Measurements from ENCODE around the gene CLCA2. TPM values are rescaled to one million over a fixed set of nuclear protein-coding genes. Genes with fewer than 3 reads are reported as not detected.

Gene CLCA2
- total RNA-seq, 4 donors from 2014 or later: 49.3 to 147 (median 112) TPM

DNA sequence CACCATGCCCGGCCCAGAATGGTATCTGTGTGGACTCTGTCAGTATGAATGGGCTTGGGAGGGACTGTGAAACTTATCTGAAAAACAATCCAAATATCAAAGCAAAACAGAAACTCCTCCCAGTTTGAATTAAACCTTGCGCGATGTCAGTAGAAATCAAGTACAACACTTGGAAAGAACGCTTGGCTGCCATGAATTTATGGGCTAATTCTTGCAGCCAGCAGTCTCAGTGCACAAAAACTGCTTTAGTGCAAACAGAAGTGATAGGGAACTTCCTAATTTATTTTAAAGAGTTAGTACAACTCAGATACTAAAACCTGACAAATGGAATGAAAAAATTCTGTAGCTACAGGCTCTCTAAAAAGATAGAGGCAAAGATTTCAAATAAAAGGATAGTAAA, 53.3 kb downstream of the CLCA2 start:
- Histone ChIP-seq H3K9me3 (no peaks in the 10 kb centered on the region), H3K4me1 (no peaks in the 10 kb centered on the region), H3K27me3 (no peaks in the 10 kb centered on the region), H3K4me3 (no peak overlapping the region), H3K36me3 (no peaks in the 10 kb centered on the region), H3K27ac (no peak overlapping the region)
- WGBS: 66% methylated on average over 4 of the region's 4 CpGs
- TF ChIP-seq POLR2A (IDR thresholded peaks at IDR 0.05) (no peak), POLR2AphosphoS5 (IDR thresholded peaks at IDR 0.05) (no peak), EP300 (IDR thresholded peaks at IDR 0.05) (no peak)
- TF ChIP-seq, protein P1, sequence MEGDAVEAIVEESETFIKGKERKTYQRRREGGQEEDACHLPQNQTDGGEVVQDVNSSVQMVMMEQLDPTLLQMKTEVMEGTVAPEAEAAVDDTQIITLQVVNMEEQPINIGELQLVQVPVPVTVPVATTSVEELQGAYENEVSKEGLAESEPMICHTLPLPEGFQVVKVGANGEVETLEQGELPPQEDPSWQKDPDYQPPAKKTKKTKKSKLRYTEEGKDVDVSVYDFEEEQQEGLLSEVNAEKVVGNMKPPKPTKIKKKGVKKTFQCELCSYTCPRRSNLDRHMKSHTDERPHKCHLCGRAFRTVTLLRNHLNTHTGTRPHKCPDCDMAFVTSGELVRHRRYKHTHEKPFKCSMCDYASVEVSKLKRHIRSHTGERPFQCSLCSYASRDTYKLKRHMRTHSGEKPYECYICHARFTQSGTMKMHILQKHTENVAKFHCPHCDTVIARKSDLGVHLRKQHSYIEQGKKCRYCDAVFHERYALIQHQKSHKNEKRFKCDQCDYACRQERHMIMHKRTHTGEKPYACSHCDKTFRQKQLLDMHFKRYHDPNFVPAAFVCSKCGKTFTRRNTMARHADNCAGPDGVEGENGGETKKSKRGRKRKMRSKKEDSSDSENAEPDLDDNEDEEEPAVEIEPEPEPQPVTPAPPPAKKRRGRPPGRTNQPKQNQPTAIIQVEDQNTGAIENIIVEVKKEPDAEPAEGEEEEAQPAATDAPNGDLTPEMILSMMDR (IDR thresholded peaks at IDR 0.05): no peak
- DNase-seq (ENCODE audit: low spot score in 2 of 2): no peak

DNA sequence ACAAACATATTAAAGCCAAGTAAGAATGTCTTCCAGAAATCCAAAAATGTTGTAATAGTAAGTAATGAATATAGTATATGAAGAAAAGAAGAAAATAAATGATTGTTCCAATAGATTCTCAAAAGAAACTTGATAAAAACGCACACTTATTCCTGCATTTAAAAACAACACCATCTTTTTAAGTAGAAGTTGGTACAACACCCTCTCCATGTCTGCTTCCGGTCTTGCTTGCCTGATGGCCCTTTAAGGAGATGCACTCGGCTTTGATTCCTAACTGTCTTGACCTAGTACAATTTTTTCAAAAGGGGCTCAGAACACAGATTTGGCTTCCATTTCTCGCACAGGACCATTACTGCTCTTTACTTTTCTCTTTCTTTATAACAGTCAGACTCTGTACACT, 53.7 kb downstream of the CLCA2 start:
- Histone ChIP-seq H3K4me3 (no peak overlapping the region), H3K27me3 (no peaks in the 10 kb centered on the region), H3K36me3 (no peaks in the 10 kb centered on the region), H3K27ac (no peak overlapping the region), H3K4me1 (no peaks in the 10 kb centered on the region), H3K9me3 (no peaks in the 10 kb centered on the region)
- no peak for DNase-seq (ENCODE audit: low spot score in 2 of 2)
- WGBS: 65% methylated on average over 4 of the region's 4 CpGs
- no peak for TF ChIP-seq POLR2A (IDR thresholded peaks at IDR 0.05)
- TF ChIP-seq EP300 (IDR thresholded peaks at IDR 0.05): no peak
- TF ChIP-seq, protein P1 (IDR thresholded peaks at IDR 0.05): no peak
- TF ChIP-seq POLR2AphosphoS5 (IDR thresholded peaks at IDR 0.05): no peak

DNA sequence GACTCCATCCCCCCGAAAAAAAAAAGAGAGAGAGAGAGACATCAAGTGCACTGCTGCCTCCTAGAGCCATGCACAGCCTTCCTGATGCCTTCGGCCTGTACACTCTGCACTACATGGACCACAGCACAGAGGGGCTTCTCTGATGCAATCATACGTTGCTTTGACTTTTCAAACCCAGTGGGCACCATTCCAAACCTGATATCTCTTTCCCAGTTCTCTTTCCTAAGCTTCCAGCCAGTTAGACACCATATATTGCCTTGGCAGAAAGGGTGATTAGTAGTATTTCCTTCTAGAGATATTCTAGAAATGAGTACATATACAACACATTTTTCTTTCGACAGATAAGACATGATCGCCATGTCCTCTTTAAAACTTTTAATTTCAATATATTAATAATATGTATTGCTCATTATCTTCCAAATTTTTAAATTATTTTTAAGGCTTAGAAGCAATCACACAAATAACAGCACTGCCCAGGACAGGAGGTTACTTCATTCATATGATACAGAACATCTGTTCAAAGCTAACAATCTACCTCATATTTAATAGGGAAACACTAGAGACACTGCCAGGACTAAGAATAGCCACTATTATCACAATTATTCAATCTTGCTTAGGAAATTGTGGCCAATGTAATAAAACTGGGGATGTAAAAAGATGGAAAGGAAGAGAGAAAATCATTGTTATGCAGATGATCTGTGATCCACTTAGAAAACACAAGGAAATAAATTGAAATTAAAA, 54.6 kb downstream of the CLCA2 start:
- no peaks in the 10 kb centered on the region for H3K27me3 ChIP-seq
- H3K4me3 ChIP-seq: no peak overlapping the region
- no peaks in the 10 kb centered on the region for H3K9me3 ChIP-seq
- no peak for TF ChIP-seq EP300 (IDR thresholded peaks at IDR 0.05)
- no peaks in the 10 kb centered on the region for H3K36me3 ChIP-seq
- WGBS: 81% methylated on average over 5 of the region's 5 CpGs
- no peak for DNase-seq (ENCODE audit: low spot score in 2 of 2)
- H3K27ac ChIP-seq: no peak overlapping the region
- H3K4me1 ChIP-seq: no peaks in the 10 kb centered on the region

DNA sequence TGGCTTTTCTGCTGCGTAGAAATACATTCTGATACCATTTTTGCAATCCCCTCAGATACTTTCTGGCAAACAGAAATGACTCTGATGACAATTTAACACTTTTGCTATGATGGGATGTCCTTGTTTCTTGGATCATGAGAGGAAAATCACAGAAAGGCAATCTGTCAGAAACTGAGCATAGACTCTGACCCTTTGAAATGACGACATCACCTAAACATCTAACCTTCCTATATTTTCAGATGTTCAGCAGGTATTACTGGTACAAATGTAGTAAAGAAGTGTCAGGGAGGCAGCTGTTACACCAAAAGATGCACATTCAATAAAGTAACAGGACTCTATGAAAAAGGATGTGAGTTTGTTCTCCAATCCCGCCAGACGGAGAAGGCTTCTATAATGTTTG, 58.0 kb downstream of the CLCA2 start:
- Histone ChIP-seq H3K4me3 (no peak overlapping the region), H3K27me3 (no peaks in the 10 kb centered on the region), H3K36me3 (no peaks in the 10 kb centered on the region), H3K27ac (no peak overlapping the region), H3K4me1 (no peaks in the 10 kb centered on the region), H3K9me3 (no peaks in the 10 kb centered on the region)
- DNase-seq (ENCODE audit: low spot score in 2 of 2): no peak
- WGBS: 94% methylated on average over 4 of the region's 4 CpGs
- no peak for TF ChIP-seq POLR2A (IDR thresholded peaks at IDR 0.05)
- no peak for TF ChIP-seq EP300 (IDR thresholded peaks at IDR 0.05)
- TF ChIP-seq, protein P1 (IDR thresholded peaks at IDR 0.05): no peak

DNA sequence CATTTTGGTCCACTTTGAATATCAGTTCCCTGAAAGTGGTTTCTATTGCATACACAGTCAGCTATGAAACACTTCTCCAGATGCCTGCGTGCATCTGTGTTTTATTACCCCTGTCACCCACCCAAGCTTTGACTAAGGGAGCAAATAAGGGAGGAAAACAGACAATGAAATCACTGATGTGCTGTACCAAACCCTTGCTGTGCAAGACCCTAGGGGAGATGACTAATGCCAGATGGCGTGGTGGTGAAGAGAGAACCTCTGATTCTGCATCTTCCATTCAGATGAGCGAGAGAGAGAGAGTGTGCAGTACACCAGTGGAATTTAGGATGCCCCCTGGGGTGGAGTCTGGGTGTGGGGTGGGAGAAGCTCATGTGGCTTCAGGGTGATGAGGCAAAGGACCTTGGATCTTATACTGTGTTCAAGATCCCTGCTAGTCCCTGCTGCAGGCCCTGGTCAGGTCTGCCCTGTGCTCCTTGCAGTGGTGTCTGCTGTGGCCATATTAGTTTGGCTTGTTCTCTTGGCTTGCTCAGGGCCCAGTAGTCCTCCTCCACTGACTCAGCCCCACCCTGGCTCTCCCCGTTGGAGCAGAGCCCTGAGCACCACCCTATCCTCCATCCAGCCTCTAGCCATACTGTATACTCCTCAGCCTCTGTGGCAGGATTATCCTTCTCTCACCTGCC, 63.3 kb downstream of the CLCA2 start:
- WGBS: 43% methylated on average over 4 of the region's 4 CpGs
- Histone ChIP-seq H3K4me3 (no peak overlapping the region), H3K36me3 (no peaks in the 10 kb centered on the region), H3K27ac (peak overlapping the region; percentile 39), H3K4me1 (no peaks in the 10 kb centered on the region), H3K9me3 (no peaks in the 10 kb centered on the region), H3K27me3 (no peaks in the 10 kb centered on the region)
- peak in 1 of 2 donors; percentile 83 for DNase-seq (ENCODE audit: low spot score in 2 of 2)
- TF ChIP-seq, protein P1 (IDR thresholded peaks at IDR 0.05): no peak
- TF ChIP-seq POLR2AphosphoS5 (IDR thresholded peaks at IDR 0.05): peak in 1 of 3 donors; percentile 46
- no peak for TF ChIP-seq POLR2A (IDR thresholded peaks at IDR 0.05)

Measured in suprapubic skin (tissue), 4 donors.